Keratinocyte (primary cell): ENCODE data around the gene AP3B1. TPM values are rescaled to one million over a fixed set of nuclear protein-coding genes. Genes with fewer than 3 reads are reported as not detected.

ENCODE experiments used
- DNase-seq: peaks from one replicate; pipeline ENCODE4 v3.0.0-alpha.2; 2011; ENCODE audit warnings: low read depth, missing footprints, low spot score
- FAIRE-seq: peaks from 2 replicates; lab custom pipeline; 2011; peaks lifted over from hg19 to GRCh38; lab: Jason Lieb, UNC
- H2AFZ ChIP-seq: 2 replicates; pipeline ENCODE4 v1.6.0; 2012; ENCODE audit warnings: low read length, control low read depth, inconsistent platforms; ENCODE audit not compliant: control insufficient read depth
- H3K27ac ChIP-seq: 2 replicates; pipeline ENCODE4 v1.5.1; 2011; ENCODE audit warnings: low read length; ENCODE audit not compliant: control insufficient read depth, insufficient read depth
- H3K27me3 ChIP-seq: 3 replicates; pipeline ENCODE4 v1.6.0; 2011; ENCODE audit warnings: low read length; ENCODE audit not compliant: control insufficient read depth, insufficient read depth; ENCODE audit errors: extremely low read depth
- H3K36me3 ChIP-seq, 2 experiments: 2 replicates in 1 of 2; 3 replicates in 1 of 2; pipeline ENCODE4 v1.5.1; 2011; ENCODE audit warnings: low read length in 2 of 2, mild to moderate bottlenecking in 1 of 2; ENCODE audit not compliant: control insufficient read depth in 2 of 2, insufficient read depth in 2 of 2; ENCODE audit errors: extremely low read depth in 1 of 2
- H3K4me1 ChIP-seq: 3 replicates; pipeline ENCODE4 v1.5.1; 2011; ENCODE audit warnings: low read length; ENCODE audit not compliant: control insufficient read depth, insufficient read depth; ENCODE audit errors: extremely low read depth
- H3K4me2 ChIP-seq: 3 replicates; pipeline ENCODE4 v1.6.0; 2011; ENCODE audit warnings: low read depth, low read length; ENCODE audit not compliant: control insufficient read depth, insufficient read depth; ENCODE audit errors: extremely low read depth
- H3K4me3 ChIP-seq, 3 experiments: fragments of 200-600 bp in 1 of 3; sonication (generic) in 1 of 3; 2 replicates in 2 of 3; 3 replicates in 1 of 3; pipeline ENCODE4 v1.5.1; 2011 to 2016; ENCODE audit warnings: low read length in 3 of 3, mild to moderate bottlenecking in 3 of 3, control low read depth in 2 of 3, inconsistent platforms in 1 of 3, low read depth in 1 of 3, mixed read lengths in 1 of 3, mixed run types in 1 of 3, moderate library complexity in 1 of 3; ENCODE audit not compliant: control insufficient read depth in 2 of 3, insufficient read depth in 2 of 3; ENCODE audit errors: extremely low read depth in 1 of 3
- H3K79me2 ChIP-seq: 2 replicates; pipeline ENCODE4 v1.6.0; 2012; ENCODE audit warnings: low read length; ENCODE audit not compliant: control insufficient read depth, insufficient read depth
- H3K9ac ChIP-seq: 3 replicates; pipeline ENCODE4 v1.6.0; 2011; ENCODE audit warnings: low read length; ENCODE audit not compliant: control insufficient read depth, insufficient read depth; ENCODE audit errors: extremely low read depth
- H3K9me1 ChIP-seq: 3 replicates; pipeline ENCODE4 v1.6.0; 2011; ENCODE audit warnings: low read length; ENCODE audit not compliant: control insufficient read depth, insufficient read depth; ENCODE audit errors: extremely low read depth
- H3K9me3 ChIP-seq: 2 replicates; pipeline ENCODE4 v1.5.1; 2012; ENCODE audit warnings: low read depth, low read length; ENCODE audit not compliant: control insufficient read depth
- H4K20me1 ChIP-seq: 3 replicates; pipeline ENCODE4 v1.6.0; 2011; ENCODE audit warnings: low read length; ENCODE audit not compliant: control insufficient read depth, insufficient read depth; ENCODE audit errors: extremely low read depth
- EZH2 ChIP-seq: IDR thresholded peaks from one replicate; pipeline ENCODE4 v1.6.1; 2012; ENCODE audit warnings: inconsistent platforms, mild to moderate bottlenecking, low read length, moderate library complexity
- dilution Hi-C: fragments of 300-500 bp; cut with MboI; formaldehyde crosslinking; loops from one replicate; pipeline ENCODE4 v1.7.0; 2020; ENCODE audit warnings: low sequenced_read_pairs; ENCODE audit not compliant: extremely low pct_ligation_motif_present
- polyA plus RNA-seq, 5 experiments: library from polyadenylated mRNA; depleted of rRNA in 3 of 5; stranded (reverse) in 3 of 5; stranded (forward) in 1 of 5; unstranded in 1 of 5; fragments of >200 nt; gene quantifications; 1 replicate in 1 of 5; 2 replicates in 3 of 5; 3 replicates in 1 of 5; pipeline versions ENCODE4 v1.2.1 to v1.2.3, GENCODE V29; 2011 to 2012; ENCODE audit warnings: missing spikeins in 2 of 5, low read depth in 1 of 5, low replicate concordance in 1 of 5
- TF ChIP-seq, protein P1 (sequence below), 3 experiments: IDR thresholded peaks in 1 of 3; conservative IDR thresholded peaks in 1 of 3; optimal IDR thresholded peaks in 1 of 3; 2 replicates in 2 of 3; 3 replicates in 1 of 3; pipeline versions ENCODE3 to v1.5.1; 2011; ENCODE audit warnings: low read length in 3 of 3, mild to moderate bottlenecking in 3 of 3, moderate library complexity in 2 of 3, control low read depth in 1 of 3, inconsistent platforms in 1 of 3; ENCODE audit not compliant: insufficient read depth in 2 of 3; ENCODE audit errors: extremely low read depth in 1 of 3

AP3B1 gene
- polyA plus RNA-seq, 1 donor (not counting 4 experiments of a cell fraction or from before 2014, with no cell fraction given), result 65.1 TPM

DNA sequence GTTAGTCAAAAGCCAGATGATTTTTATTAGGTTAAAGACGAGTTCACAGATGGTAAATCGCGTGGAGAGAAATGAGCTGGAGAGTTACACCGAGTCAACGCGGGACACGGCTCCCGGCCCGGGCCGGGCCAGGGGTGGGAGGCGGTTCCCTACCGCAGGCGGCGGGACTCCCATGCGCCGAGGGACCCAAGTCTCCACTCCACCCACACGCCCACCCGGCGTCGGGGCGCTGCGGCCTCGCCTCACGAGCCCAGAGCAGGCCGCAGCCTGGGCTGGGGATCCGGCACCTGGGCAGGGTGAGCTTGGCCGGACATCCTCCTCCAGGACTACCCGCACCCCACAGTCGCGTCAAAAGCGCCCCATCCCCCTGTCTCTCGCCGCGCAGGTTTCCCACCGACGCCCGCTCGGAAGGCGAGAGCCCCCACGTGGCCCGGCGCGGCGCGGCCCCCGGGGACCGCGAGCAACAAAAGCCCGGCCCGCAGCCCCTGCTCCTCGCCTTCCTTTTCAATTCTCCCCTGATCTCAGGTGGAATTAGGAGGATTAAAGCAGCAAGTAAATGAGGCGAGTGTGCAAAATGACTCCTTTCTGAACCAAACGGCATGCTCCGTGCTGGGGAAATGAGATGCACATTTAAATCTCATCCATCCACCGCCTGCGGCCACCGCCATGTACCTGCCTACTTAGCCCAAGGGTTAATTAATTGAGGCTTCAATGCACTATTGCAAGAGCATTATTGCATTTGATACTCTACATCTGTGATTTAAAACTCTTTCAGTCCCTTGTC, 321.8 kb downstream of the AP3B1 start:
- no peaks in the 10 kb centered on the region for H3K9me3 ChIP-seq
- H3K27me3 ChIP-seq, result peaks cover 46% of the 10 kb centered on the region
- H3K4me3 ChIP-seq, result peak overlapping the region in 1 of 3 experiments; percentile 50
- dilution Hi-C loops, result no loop called here
- H3K79me2 ChIP-seq, result no peaks in the 10 kb centered on the region
- no peak overlapping the region for H3K9ac ChIP-seq
- no peaks in the 10 kb centered on the region for H3K9me1 ChIP-seq
- FAIRE-seq, result no peak
- peaks cover 4% of the 10 kb centered on the region for H3K4me1 ChIP-seq
- TF ChIP-seq EZH2, result peak; percentile 67
- TF ChIP-seq, protein P1, sequence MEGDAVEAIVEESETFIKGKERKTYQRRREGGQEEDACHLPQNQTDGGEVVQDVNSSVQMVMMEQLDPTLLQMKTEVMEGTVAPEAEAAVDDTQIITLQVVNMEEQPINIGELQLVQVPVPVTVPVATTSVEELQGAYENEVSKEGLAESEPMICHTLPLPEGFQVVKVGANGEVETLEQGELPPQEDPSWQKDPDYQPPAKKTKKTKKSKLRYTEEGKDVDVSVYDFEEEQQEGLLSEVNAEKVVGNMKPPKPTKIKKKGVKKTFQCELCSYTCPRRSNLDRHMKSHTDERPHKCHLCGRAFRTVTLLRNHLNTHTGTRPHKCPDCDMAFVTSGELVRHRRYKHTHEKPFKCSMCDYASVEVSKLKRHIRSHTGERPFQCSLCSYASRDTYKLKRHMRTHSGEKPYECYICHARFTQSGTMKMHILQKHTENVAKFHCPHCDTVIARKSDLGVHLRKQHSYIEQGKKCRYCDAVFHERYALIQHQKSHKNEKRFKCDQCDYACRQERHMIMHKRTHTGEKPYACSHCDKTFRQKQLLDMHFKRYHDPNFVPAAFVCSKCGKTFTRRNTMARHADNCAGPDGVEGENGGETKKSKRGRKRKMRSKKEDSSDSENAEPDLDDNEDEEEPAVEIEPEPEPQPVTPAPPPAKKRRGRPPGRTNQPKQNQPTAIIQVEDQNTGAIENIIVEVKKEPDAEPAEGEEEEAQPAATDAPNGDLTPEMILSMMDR (optimal IDR thresholded peaks at IDR 0.05 in 1 of 3, IDR thresholded peaks at IDR 0.05 in 1 of 3, conservative IDR thresholded peaks at IDR 0.05 in 1 of 3; ENCODE audit: extremely low read depth in 1 of 3, insufficient read depth in 2 of 3, low read length in 3 of 3), result peak in 1 of 3 experiments; percentile 5
- peaks cover 3% of the 10 kb centered on the region for H4K20me1 ChIP-seq
- peak overlapping the region; percentile 65 for H3K4me2 ChIP-seq
- H3K36me3 ChIP-seq, result no peaks in the 10 kb centered on the region
- no peak overlapping the region for H2AFZ ChIP-seq
- DNase-seq, result no peak
- no peak overlapping the region for H3K27ac ChIP-seq

DNA sequence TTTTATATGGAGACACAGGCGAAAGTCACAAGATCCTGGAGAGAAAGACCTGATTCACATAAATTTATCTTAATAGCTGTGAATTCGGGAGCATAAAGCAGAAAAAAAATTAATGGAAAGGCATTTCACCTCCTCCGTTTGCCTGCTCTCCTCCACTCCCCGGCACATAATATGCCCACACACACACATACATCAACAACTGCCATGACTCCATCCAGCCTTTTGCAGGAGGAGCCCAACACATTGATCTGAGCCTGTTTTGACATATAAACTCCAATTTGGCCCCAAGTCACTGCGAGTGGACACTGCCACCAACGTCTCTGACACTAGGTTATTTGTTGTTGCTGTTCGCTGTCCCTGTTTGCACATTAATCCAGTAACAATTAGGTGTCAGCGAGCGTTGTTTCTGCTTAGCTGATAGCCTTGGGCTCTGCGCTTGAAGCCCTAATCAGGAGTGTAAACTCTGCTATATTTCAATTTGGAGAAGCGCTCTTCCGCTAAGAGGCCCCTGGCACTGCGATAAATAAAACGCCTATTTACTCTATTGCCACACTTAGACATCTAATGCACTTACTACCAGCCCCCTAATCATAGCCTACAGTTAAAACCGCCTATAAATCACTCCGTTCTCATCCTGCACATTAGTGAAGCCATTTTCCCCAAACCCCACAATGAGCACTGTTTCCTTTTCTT, 322.6 kb downstream of the AP3B1 start:
- Histone ChIP-seq H3K4me2 (peak overlapping the region; percentile 65), H3K36me3 (no peaks in the 10 kb centered on the region), H3K79me2 (no peaks in the 10 kb centered on the region), H3K9me3 (no peaks in the 10 kb centered on the region), H3K4me1 (peaks cover 4% of the 10 kb centered on the region), H3K9ac (no peak overlapping the region), H3K27me3 (peaks cover 44% of the 10 kb centered on the region), H3K4me3 (peak overlapping the region in 1 of 3 experiments; percentile 21), H3K27ac (no peak overlapping the region), H3K9me1 (no peaks in the 10 kb centered on the region), H4K20me1 (peaks cover 3% of the 10 kb centered on the region), H2AFZ (no peak overlapping the region)
- DNase-seq, result no peak
- no peak for FAIRE-seq
- dilution Hi-C loops, result no loop called here
- TF ChIP-seq EZH2, result peak; percentile 87
- TF ChIP-seq, protein P1 (optimal IDR thresholded peaks at IDR 0.05 in 1 of 3, IDR thresholded peaks at IDR 0.05 in 1 of 3, conservative IDR thresholded peaks at IDR 0.05 in 1 of 3; ENCODE audit: extremely low read depth in 1 of 3, insufficient read depth in 2 of 3, low read length in 3 of 3), result no peak
